ENCODE data around the gene SFXN5.

- no peak for TF ChIP-seq CTCF (IDR thresholded peaks at IDR 0.05; ENCODE audit: insufficient read depth, low read length, poor library complexity, severe bottlenecking)
- no peak for TF ChIP-seq EZH2phosphoT487 (conservative IDR thresholded peaks at IDR 0.05; ENCODE audit: low read length)
Measured at GRCh38 chr2:72915907-72916742, 155.4 kb downstream of the SFXN5 start.
